ENCODE measurements around the gene ECPAS.

Gene ECPAS

GRCh38 chr9:111423389-111423788, 60.8 kb downstream of the ECPAS start:
- no peak for DNase-seq (ENCODE audit: low read depth in 1 of 2, low spot score in 1 of 2)
- TF ChIP-seq CTCF (IDR thresholded peaks at IDR 0.05; ENCODE audit: insufficient read depth, low read length), result no peak
- TF ChIP-seq GABPA (IDR thresholded peaks at IDR 0.05; ENCODE audit: low read depth), result no peak
- TF ChIP-seq REST (IDR thresholded peaks at IDR 0.05; ENCODE audit: insufficient replicate concordance, low read depth), result no peak
- TF ChIP-seq SPI1 (IDR thresholded peaks at IDR 0.05; ENCODE audit: borderline replicate concordance, low read depth), result no peak
- no peak for TF ChIP-seq POLR2AphosphoS5 (IDR thresholded peaks at IDR 0.05; ENCODE audit: low read depth)
- H3K27ac ChIP-seq (replicated peaks), result no peak overlapping the region

GRCh38 chr9:111414406-111414805, 69.8 kb downstream of the ECPAS start:
- TF ChIP-seq POLR2AphosphoS5 (IDR thresholded peaks at IDR 0.05; ENCODE audit: low read depth), result no peak
- no peak for TF ChIP-seq GABPA (IDR thresholded peaks at IDR 0.05; ENCODE audit: low read depth)
- TF ChIP-seq CTCF (IDR thresholded peaks at IDR 0.05; ENCODE audit: insufficient read depth, low read length), result no peak
- TF ChIP-seq REST (IDR thresholded peaks at IDR 0.05; ENCODE audit: insufficient replicate concordance, low read depth), result no peak
- no peak for TF ChIP-seq SPI1 (IDR thresholded peaks at IDR 0.05; ENCODE audit: borderline replicate concordance, low read depth)
- Histone ChIP-seq H3K4me3 (replicated peaks; ENCODE audit: insufficient read depth, low read length) (no peak overlapping the region), H3K27ac (replicated peaks) (no peak overlapping the region), H3K27me3 (ENCODE audit: insufficient read depth, poor library complexity, severe bottlenecking) (no peaks in the 10 kb centered on the region)
- DNase-seq (ENCODE audit: low read depth in 1 of 2, low spot score in 1 of 2), result no peak

More at GRCh38 chr9:111423389-111423788, 60.8 kb downstream of the ECPAS start:
- Histone ChIP-seq H3K4me3 (replicated peaks; ENCODE audit: insufficient read depth, low read length) (no peak overlapping the region), H3K27me3 (ENCODE audit: insufficient read depth, poor library complexity, severe bottlenecking) (no peaks in the 10 kb centered on the region)

GRCh38 chr9:111413996-111414395, 70.2 kb downstream of the ECPAS start:
- DNase-seq (ENCODE audit: low read depth in 1 of 2, low spot score in 1 of 2), result no peak
- Histone ChIP-seq H3K27me3 (ENCODE audit: insufficient read depth, poor library complexity, severe bottlenecking) (no peaks in the 10 kb centered on the region), H3K27ac (replicated peaks) (no peak overlapping the region), H3K4me3 (replicated peaks; ENCODE audit: insufficient read depth, low read length) (no peak overlapping the region)
- TF ChIP-seq CTCF (IDR thresholded peaks at IDR 0.05; ENCODE audit: insufficient read depth, low read length), result no peak
- no peak for TF ChIP-seq REST (IDR thresholded peaks at IDR 0.05; ENCODE audit: insufficient replicate concordance, low read depth)
- no peak for TF ChIP-seq SPI1 (IDR thresholded peaks at IDR 0.05; ENCODE audit: borderline replicate concordance, low read depth)
- TF ChIP-seq POLR2AphosphoS5 (IDR thresholded peaks at IDR 0.05; ENCODE audit: low read depth), result no peak
- no peak for TF ChIP-seq GABPA (IDR thresholded peaks at IDR 0.05; ENCODE audit: low read depth)

Data from HL-60 (cell line).